ENCODE data around the gene FGF16.

DNA sequence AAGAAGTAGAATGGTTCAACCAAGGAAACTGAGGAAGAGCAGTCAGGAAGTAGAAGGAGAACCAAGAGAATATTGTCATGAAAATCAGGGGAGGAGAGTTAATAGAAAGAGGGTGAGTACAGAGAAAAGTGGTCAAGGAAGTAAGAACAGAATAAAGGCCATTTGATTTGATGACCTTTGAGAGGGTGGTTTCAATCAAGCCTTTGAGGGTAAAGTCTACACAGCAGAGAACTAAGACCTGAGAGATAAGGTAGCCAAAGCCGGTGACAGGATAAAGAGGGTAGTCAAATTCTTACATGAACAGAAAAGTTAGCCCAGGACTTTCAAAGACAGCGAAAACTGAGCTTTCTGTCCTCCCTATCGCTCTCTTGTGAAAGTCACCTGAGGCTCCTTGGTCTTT, 34.6 kb upstream of the FGF16 start:
- no peak for TF ChIP-seq SMC3 (IDR thresholded peaks at IDR 0.05; ENCODE audit: low read depth, low read length)
- no peak for TF ChIP-seq RAD21 (IDR thresholded peaks at IDR 0.05; ENCODE audit: low read length)
- TF ChIP-seq POLR2AphosphoS5 (IDR thresholded peaks at IDR 0.05; ENCODE audit: low read depth, low read length), result no peak
- TF ChIP-seq, protein P1, sequence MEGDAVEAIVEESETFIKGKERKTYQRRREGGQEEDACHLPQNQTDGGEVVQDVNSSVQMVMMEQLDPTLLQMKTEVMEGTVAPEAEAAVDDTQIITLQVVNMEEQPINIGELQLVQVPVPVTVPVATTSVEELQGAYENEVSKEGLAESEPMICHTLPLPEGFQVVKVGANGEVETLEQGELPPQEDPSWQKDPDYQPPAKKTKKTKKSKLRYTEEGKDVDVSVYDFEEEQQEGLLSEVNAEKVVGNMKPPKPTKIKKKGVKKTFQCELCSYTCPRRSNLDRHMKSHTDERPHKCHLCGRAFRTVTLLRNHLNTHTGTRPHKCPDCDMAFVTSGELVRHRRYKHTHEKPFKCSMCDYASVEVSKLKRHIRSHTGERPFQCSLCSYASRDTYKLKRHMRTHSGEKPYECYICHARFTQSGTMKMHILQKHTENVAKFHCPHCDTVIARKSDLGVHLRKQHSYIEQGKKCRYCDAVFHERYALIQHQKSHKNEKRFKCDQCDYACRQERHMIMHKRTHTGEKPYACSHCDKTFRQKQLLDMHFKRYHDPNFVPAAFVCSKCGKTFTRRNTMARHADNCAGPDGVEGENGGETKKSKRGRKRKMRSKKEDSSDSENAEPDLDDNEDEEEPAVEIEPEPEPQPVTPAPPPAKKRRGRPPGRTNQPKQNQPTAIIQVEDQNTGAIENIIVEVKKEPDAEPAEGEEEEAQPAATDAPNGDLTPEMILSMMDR (IDR thresholded peaks at IDR 0.05), result no peak
- no peak for TF ChIP-seq CHD2 (IDR thresholded peaks at IDR 0.05; ENCODE audit: low read length, partially characterized antibody)
